Body of pancreas (tissue), 4 donors: ENCODE measurements around the gene MRLN.

Experiments
- POLR2A ChIP-seq, 3 donors: fragments of 450-650 bp; IDR thresholded peaks; one replicate each; pipeline ENCODE4 v1.6.1; 2016; ENCODE audit warnings: antibody characterized with exemption in 3 of 3, mild to moderate bottlenecking in 2 of 3
- TF ChIP-seq, protein P1 (sequence below), 7 experiments: fragments of 450-650 bp in 4 of 7; fragments of 200-600 bp in 3 of 7; sonication (generic) in 3 of 7; IDR thresholded peaks; one replicate each; pipeline ENCODE4 v1.5.1; 2016 to 2019; ENCODE audit warnings: antibody characterized with exemption in 7 of 7

DNA sequence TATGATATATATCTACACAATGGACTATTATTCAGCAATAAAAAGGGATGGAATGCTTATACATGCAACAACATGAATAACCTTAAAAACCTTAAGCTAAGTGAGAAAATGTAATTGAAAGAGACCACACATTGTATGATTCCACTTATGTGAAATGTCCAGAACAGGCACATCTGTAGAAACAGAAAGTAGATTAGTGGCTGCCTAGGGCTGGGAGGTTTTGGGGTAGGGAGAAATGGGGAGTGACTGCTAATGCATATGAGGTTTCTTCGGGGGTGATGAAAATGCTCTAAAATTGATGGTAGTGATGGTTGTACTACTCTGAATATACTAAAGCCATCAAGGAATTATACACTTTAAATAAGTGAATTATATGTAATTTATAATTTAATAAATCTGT lies 58.3 kb downstream of the MRLN start:
- TF ChIP-seq POLR2A (IDR thresholded peaks at IDR 0.05): no peak
- TF ChIP-seq, protein P1, sequence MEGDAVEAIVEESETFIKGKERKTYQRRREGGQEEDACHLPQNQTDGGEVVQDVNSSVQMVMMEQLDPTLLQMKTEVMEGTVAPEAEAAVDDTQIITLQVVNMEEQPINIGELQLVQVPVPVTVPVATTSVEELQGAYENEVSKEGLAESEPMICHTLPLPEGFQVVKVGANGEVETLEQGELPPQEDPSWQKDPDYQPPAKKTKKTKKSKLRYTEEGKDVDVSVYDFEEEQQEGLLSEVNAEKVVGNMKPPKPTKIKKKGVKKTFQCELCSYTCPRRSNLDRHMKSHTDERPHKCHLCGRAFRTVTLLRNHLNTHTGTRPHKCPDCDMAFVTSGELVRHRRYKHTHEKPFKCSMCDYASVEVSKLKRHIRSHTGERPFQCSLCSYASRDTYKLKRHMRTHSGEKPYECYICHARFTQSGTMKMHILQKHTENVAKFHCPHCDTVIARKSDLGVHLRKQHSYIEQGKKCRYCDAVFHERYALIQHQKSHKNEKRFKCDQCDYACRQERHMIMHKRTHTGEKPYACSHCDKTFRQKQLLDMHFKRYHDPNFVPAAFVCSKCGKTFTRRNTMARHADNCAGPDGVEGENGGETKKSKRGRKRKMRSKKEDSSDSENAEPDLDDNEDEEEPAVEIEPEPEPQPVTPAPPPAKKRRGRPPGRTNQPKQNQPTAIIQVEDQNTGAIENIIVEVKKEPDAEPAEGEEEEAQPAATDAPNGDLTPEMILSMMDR (IDR thresholded peaks at IDR 0.05): no peak
